Astrocyte of the cerebellum (primary cell): ENCODE data around the gene ALOX12.

Experiments
- DNase-seq: peaks from one replicate; pipeline ENCODE4 v3.0.0-alpha.2; 2011; ENCODE audit warnings: low read depth
- H3K4me3 ChIP-seq: 2 replicates; pipeline ENCODE4 v1.5.1; 2011; ENCODE audit warnings: mild to moderate bottlenecking, low read depth, low read length, moderate library complexity
- CTCF ChIP-seq: IDR thresholded peaks from 2 replicates; pipeline ENCODE4 v1.5.1; 2012; ENCODE audit warnings: low read length, low read depth, moderate library complexity, mild to moderate bottlenecking; ENCODE audit errors: missing control alignments
- in situ Hi-C: cut with HindIII; loops from 2 replicates; pipeline ENCODE4 v1.10.0; 2017; ENCODE audit warnings: low sequenced_read_pairs

Gene ALOX12

GRCh38 chr17:7026471-7027115, 30.7 kb downstream of the ALOX12 start:
- H3K4me3 ChIP-seq = no peak overlapping the region
- DNase-seq = no peak
- in situ Hi-C loops = no loop called here
- no peak for TF ChIP-seq CTCF

- no peak for DNase-seq
- no peak for TF ChIP-seq CTCF
- no peak overlapping the region for H3K4me3 ChIP-seq
- in situ Hi-C loops = no loop called here
Observed at GRCh38 chr17:7027335-7027734, 31.5 kb downstream of the ALOX12 start.

GRCh38 chr17:7029096-7029495, 33.2 kb downstream of the ALOX12 start:
- H3K4me3 ChIP-seq = no peak overlapping the region
- DNase-seq = no peak
- no peak for TF ChIP-seq CTCF
- in situ Hi-C loops = no loop called here

- no peak overlapping the region for H3K4me3 ChIP-seq
- TF ChIP-seq CTCF = no peak
- DNase-seq = no peak
- in situ Hi-C loops = no loop called here
Observed at GRCh38 chr17:7029659-7030058, 33.8 kb downstream of the ALOX12 start.

- no peak for TF ChIP-seq CTCF
- H3K4me3 ChIP-seq = peak overlapping the region; percentile 64
- in situ Hi-C loops = no loop called here
- no peak for DNase-seq
Observed at GRCh38 chr17:7034955-7035590, 39.2 kb downstream of the ALOX12 start.

GRCh38 chr17:7035591-7036368, 39.9 kb downstream of the ALOX12 start, which contains the start of gene SLC16A13:
TSS of gene SLC16A13 (plus strand) at chr17:7036015. CDS start at chr17:7036383, 368 bp downstream.
- no peak for TF ChIP-seq CTCF
- in situ Hi-C loops = no loop called here

More at GRCh38 chr17:7035591-7036368, 39.9 kb downstream of the ALOX12 start, which contains the start of gene SLC16A13:
- DNase-seq = peak; percentile 80
- peak within 1 kb of the TSS; percentile 64 for H3K4me3 ChIP-seq
